Activated gamma-delta T cell (primary cell): ENCODE results near the gene LONP2.
"Not testable (repeated sequence)": the region's sequence is repeated elsewhere in the genome, so short reads cannot be mapped to it uniquely, and the experiment has no call there.

Experiments used
- DNase-seq: peaks from one replicate; lab custom pipeline; 2025; lab: John Stamatoyannopoulos, UW

LONP2 gene

DNA sequence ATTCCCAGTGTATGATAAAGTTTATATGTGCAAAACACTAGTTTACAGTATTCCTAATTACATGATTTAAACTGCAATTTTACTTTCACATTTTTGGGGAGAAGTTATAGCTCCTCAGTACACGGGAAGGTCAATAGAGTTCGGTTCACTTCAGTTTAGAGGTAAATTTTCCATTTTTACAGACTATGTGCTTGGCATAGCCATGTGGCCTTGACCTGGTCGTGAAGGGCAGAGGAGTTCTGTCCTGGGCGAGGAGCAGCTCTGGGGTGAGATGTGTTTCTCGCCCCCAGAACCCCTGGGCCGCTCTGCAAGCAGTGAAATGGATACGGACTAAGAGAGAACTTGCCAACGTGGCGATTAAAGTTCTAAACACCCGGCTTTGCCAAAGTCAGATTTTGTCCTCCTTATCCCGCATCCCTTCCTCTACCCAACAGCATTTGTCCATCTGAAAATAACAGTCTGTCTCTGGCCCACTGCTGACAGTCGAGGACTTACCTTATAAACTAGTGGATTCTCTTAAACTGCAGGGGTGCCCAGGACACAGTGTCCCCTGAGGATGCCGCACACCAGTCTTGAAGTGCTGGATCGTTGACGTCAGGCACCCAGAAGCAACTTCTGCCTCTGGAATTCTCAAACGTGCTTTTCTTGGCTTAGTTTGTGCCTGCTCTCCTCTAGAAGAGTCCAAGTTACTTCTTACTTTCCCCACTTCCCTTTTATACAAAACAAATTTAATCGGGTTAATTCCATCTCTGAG is 142.6 kb downstream of the LONP2 start:
- DNase-seq = no peak

DNA sequence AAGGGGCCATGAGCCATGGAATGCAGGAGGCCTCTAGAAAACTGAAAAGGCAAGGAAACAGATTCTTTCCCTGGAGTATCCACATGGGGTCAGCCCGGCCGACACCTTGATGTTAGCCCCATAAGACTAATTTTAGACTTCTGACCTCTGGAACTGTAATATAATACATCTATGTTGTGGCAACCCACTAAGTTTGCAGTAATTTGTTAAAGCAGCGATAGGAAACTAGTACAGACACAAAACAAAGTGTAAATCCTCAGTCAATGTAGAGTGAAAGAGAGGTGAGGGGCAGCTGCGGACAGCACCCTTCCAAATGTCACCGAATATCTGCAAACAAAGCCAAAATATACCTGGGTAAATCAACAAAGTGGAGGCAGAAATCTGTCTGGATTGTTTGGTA is 148.3 kb downstream of the LONP2 start:
- no peak for DNase-seq

DNA sequence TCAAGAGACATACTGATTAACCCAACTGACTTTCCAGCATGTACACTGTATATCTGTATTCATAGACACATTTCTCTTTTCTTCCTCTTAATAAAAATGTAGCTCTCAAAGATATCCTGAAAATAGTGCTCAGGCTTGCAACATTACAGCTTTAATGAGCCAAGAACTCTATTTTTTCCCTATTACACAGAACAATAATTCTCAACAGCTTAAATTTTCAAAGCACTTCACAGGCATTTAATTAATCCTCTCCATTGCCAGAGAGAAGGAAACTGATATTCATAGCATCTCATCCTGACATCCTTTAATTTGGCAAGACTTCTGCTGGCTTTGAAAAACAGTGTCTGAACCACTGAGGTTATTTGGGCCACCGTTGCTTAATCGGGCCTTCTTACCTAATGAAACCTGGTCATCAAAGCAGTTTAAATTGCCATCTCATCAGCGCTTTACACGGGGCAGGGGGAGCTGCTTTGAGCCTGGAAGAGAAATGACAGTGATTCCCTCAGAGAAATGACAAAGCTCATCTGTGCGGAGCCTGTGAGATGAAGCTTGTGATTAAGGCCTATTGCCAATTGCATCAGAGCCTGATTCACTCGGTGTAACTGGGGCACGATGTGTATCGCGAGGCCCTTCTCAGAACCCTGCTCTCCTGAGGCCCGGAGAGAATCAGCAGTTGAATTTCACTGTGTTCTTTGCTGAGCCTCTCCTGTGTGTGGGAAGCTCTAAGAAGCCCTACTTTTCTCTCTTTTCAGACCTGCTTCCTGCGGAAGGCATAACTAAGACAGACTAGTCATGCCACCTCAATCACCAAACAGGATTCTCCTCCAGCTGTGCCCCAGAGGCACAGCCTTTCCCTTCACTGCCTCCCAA is 149.6 kb downstream of the LONP2 start:
- DNase-seq = no peak

GRCh38 chr16:48394355-48394703 is 150.2 kb downstream of the LONP2 start:
- DNase-seq = no peak

- DNase-seq = no peak
Measured at GRCh38 chr16:48395375-48395774, 151.3 kb downstream of the LONP2 start.

GRCh38 chr16:48402547-48402946 is 158.4 kb downstream of the LONP2 start:
- not testable (repeated sequence) for DNase-seq

DNA sequence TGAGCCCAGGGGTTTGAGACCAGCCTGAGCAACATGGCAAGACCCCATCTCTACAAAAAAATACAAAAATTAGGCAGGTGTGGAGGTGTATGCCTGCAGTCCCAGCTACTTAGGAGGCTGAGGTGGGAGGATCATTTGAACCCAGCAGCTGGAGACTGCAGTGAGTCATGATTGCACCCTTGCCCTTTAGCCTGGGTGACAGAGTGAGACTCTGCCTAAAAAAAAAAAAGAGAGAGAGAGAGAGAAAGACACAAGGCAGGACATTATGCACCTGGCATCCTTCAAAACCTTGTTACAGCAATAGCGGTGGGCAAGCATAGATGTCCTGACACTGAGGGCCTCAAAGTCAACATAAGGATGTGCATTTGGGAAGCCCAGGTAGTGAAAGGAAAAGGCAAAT is 161.1 kb downstream of the LONP2 start:
- DNase-seq = no peak

GRCh38 chr16:48405907-48406306 is 161.8 kb downstream of the LONP2 start:
- DNase-seq = no peak
